ENCODE data around the gene MACROD1.
A peak's percentile ranks its signal among the peaks of the same experiment; 100 is the strongest.

The MACROD1 gene

DNA sequence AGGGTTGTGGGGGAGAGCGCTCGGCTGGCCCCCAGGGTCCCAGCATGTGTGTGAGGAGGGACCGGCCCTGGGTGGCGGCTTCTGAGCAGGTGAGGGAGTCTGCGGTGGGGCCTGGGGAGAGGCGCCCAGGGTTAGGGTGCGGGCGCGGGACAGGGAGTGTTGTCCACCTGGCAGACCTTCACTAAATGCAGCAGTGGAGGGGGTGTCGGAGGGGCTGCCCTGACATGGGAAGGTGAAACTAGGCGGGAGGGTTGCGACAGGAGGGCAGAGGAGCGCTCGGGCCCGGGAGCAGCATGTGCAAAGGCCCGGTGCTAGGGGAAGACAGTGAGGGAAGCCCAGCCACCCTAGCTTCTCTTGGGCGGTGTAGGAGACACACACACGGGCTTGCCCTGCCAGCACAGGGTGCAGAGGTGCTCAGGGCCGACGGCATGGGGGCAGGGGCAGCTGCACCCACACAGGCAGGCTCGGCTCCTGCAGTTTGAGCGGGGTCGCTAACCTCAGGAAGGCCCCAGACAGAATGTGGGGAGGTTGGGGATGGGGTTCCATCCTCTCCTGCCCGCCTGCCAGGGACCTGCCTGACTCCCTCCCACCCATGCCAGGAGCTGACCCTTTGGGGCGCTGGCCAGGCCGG lies 157.5 kb downstream of the MACROD1 start:
- H3K27ac ChIP-seq = peak overlapping the region; percentile 94
- TF ChIP-seq, protein P1, sequence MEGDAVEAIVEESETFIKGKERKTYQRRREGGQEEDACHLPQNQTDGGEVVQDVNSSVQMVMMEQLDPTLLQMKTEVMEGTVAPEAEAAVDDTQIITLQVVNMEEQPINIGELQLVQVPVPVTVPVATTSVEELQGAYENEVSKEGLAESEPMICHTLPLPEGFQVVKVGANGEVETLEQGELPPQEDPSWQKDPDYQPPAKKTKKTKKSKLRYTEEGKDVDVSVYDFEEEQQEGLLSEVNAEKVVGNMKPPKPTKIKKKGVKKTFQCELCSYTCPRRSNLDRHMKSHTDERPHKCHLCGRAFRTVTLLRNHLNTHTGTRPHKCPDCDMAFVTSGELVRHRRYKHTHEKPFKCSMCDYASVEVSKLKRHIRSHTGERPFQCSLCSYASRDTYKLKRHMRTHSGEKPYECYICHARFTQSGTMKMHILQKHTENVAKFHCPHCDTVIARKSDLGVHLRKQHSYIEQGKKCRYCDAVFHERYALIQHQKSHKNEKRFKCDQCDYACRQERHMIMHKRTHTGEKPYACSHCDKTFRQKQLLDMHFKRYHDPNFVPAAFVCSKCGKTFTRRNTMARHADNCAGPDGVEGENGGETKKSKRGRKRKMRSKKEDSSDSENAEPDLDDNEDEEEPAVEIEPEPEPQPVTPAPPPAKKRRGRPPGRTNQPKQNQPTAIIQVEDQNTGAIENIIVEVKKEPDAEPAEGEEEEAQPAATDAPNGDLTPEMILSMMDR (IDR thresholded peaks at IDR 0.05) = no peak
- no peak for TF ChIP-seq ZFX (IDR thresholded peaks at IDR 0.05; ENCODE audit: borderline replicate concordance)

- H3K27ac ChIP-seq = peak overlapping the region; percentile 94
- TF ChIP-seq ZFX (IDR thresholded peaks at IDR 0.05; ENCODE audit: borderline replicate concordance) = no peak
- TF ChIP-seq, protein P1 (IDR thresholded peaks at IDR 0.05) = peak; percentile 32
These were observed 158.2 kb downstream of the MACROD1 start for GRCh38 chr11:64007629-64008282.

DNA sequence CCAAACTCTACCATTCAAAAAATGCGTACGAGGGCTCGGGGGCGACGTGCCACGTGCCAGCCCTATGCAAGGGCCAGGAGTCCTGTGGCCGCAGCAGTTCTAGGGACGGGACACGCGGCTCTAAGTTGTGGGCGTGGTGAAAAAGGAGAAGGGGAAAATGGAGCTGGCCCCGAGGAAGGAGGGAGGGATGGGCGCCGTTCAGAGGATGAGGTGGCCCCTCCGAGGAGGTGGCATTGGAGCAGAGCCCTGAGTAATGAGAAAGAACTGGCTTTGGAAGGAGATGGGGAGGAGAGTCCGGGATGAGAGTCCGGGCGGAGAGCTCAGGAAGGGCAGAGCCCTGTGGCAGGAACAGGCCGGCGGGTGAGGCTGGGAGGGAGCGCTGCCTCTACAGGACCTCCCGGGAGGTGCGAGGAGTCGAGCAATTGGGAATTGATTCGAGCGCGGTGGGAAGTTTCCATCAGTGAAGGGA lies 158.7 kb downstream of the MACROD1 start:
- TF ChIP-seq ZFX (IDR thresholded peaks at IDR 0.05; ENCODE audit: borderline replicate concordance) = no peak
- TF ChIP-seq, protein P1 (IDR thresholded peaks at IDR 0.05) = no peak; the same call in 1 of the 2 replicates
- peak overlapping the region; percentile 94 for H3K27ac ChIP-seq

- peak overlapping the region; percentile 94 for H3K27ac ChIP-seq
- TF ChIP-seq ZFX (IDR thresholded peaks at IDR 0.05; ENCODE audit: borderline replicate concordance) = no peak
- TF ChIP-seq, protein P1 (IDR thresholded peaks at IDR 0.05) = no peak
These were observed 159.5 kb downstream of the MACROD1 start for GRCh38 chr11:64006398-64006797.

DNA sequence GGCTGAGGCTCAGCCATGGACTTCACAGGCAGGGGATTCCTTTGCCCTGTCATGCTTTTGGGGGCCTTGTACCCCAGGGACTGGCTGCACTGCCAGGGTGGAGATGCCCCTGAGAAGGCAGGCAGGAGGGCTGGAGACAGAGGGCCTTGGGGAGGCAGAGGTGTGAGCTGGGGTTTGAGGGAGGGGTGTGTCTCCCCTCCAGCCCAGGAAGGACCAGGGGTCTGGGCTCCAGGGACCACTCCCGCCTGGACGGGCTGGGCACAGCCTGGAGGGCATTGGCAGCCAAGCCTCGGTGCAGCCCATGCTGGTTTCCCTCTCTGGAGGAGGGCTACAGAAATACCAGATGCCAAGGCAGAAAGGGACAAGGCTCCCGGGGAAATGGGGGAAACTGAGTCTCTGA lies 160.2 kb downstream of the MACROD1 start:
- H3K27ac ChIP-seq = peak overlapping the region; percentile 94; the same call in 1 of the 2 replicates

DNA sequence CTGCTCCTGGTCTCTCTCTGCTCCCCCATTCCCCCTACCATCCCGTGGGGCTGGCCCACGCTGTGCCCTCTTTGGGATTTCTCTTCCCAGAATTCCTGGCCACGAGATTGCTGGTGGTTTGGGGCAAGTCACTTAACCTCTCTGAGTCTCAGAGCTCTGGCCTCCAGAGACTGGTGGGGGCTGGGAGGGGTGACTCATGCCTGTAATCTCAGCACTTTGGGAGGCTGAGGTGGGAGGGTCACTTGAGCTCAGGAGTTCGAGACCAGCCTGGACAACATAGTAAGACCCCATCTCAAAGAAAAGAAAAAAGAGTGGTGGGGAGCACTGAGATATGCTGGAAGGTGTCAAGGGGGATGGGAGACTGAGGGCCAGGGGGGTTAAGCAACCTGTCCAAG lies 161.3 kb downstream of the MACROD1 start:
- peak overlapping the region; percentile 61 for H3K27ac ChIP-seq
- no peak for TF ChIP-seq ZFX (IDR thresholded peaks at IDR 0.05; ENCODE audit: borderline replicate concordance)
- TF ChIP-seq, protein P1 (IDR thresholded peaks at IDR 0.05) = no peak

More for the DNA sequence above, 160.2 kb downstream of the MACROD1 start:
- TF ChIP-seq, protein P1 (IDR thresholded peaks at IDR 0.05) = no peak
- TF ChIP-seq ZFX (IDR thresholded peaks at IDR 0.05; ENCODE audit: borderline replicate concordance) = no peak
